ENCODE measurements around the gene ROPN1L. TPM values are rescaled to one million over a fixed set of nuclear protein-coding genes. Genes with fewer than 3 reads are reported as not detected.
A peak's percentile ranks its signal among the peaks of the same experiment; 100 is the strongest.
"Not testable (repeated sequence)": the region's sequence is repeated elsewhere in the genome, so short reads cannot be mapped to it uniquely, and the experiment has no call there.

Gene ROPN1L
- total RNA-seq: under 1 TPM in 1 of 5 donors, not detected in 4; 0.87 TPM
- polyA plus RNA-seq: under 1 TPM; 0.31 to 0.76 (median 0.70) TPM
- long read RNA-seq, donor 1: 0 reads
- long read RNA-seq, donor 2: 0 reads
- long read RNA-seq, donor 3: 0 reads
- long read RNA-seq, donor 4: 0 reads
- long read RNA-seq, donor 5: 0 reads
- long read RNA-seq, donor 6: 0 reads
- long read RNA-seq, donor 7: 0 reads
- long read RNA-seq, donor 8: 0 reads
- long read RNA-seq, donor 9: 0 reads
- long read RNA-seq, donor 10: 0 reads

DNA sequence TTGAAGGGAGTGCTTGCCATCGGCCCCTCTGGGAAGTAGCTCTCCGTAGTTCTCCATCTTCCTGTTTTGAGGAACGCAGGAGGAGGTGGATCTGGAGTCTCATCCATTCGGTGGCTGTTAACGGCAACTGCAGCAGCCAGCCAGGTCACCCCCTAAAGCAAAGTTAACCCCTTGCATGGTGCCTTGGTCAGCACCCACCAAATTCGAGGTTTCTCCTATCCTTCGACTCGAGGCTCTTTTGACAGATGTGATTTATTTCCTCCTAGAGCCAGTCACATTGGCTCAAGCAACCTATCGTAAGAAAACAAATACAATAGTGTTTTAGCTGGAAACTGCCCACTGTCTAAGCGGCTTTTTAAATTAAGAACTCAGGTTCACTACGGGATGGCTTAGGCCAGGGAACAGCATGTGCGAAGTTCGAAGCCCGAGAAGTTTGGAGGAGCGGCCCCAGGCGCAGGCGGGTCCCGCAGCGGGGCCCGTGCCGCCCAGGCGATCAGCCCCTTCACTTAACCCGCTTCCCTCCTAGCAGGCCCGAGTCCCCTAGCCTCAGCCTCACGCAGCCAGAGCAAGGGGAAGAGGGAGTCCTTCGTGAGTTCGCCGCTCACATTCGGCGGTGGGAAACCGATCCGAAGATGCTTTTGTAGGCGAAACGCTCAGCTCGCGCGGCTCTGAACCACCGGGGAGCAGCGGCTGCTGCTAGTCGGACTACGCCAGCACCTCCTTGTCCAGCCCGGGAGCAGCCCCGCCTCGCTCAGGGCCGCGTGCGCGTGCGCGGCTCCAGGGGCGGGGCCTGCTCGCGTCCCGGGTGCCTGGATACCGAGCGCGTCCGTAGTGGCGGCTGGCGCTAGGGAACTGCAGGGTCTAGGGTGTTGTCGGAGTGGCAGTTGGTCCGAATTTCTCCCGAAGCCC lies at the start of gene ROPN1L:
ROPN1L (plus strand) TSS at position 797 of the 909 bp plus-strand sequence. CDS start 289 bp downstream, outside the sequence.
- H3K4me1 ChIP-seq: peaks cover 0 to 34% (median 23%) of the 10 kb centered on the region in 4 donors

DNA sequence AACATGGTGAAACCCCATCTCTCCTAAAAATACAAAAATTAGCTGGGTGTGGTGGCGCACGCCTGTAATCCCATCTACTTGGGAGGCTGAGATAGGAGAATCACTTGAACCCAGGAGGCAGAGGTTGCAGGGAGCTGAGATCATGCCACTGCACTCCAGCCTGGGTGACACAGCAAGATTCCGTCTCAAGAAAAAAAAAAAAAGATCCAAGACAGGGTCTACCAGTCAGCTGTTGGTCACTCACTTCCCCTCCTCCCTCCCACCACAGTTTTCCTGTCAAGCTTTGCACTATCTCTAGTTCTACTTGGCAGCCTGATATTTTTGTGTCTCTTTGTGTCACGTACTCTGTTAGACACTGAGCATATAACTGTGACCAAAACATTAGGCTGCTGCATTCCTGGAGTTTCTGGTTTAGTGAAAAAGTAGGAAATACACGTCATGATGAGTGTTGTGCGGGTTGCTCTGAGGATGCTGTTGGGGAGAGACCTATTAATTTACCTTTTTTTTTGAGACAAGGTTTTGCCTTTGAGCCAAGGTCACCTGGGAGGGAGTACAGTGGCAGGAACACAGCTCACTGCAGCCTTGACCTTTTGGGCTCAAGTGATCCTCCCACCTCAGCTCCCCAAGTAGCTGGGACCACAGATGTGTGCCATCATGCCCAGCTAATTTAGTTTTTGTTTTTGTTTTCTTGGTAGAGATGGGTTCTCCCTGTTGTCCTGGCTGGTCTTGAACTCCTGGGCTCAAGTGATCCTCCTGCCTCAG lies 48.9 kb upstream of the ROPN1L start:
- H3K27me3 ChIP-seq; H3K9me3 ChIP-seq; DNase-seq; H3K4me3 ChIP-seq; intact Hi-C loops (cut with DNase I; ENCODE audit: low total_unique reads); H3K27ac ChIP-seq; H3K4me1 ChIP-seq: not testable (repeated sequence)
- peaks cover 44 to 99% (median 95%) of the 10 kb centered on the region in 4 donors for H3K36me3 ChIP-seq
- 92 to 98% (median 93%) methylated on average over 6 of the region's 6 CpGs for WGBS, 5 donors

More for the DNA sequence above, at the start of gene ROPN1L:
- Histone ChIP-seq H3K36me3 (peaks cover 0 to 18% (median 10%) of the 10 kb centered on the region in 4 donors), H3K27me3 (no peaks in the 10 kb centered on the region), H3K4me3 (peak within 1 kb of the TSS; percentile 59 to 83 (median 71)), H3K27ac (peak within 1 kb of the TSS; percentile 64 to 85 (median 79)), H3K9me3 (no peaks in the 10 kb centered on the region)
- TF ChIP-seq POLR2AphosphoS5 (IDR thresholded peaks at IDR 0.05) (peak; percentile 69 to 83 (median 69)), EP300 (IDR thresholded peaks at IDR 0.05) (no peak), POLR2A (IDR thresholded peaks at IDR 0.05) (no peak)
- TF ChIP-seq, protein P1, sequence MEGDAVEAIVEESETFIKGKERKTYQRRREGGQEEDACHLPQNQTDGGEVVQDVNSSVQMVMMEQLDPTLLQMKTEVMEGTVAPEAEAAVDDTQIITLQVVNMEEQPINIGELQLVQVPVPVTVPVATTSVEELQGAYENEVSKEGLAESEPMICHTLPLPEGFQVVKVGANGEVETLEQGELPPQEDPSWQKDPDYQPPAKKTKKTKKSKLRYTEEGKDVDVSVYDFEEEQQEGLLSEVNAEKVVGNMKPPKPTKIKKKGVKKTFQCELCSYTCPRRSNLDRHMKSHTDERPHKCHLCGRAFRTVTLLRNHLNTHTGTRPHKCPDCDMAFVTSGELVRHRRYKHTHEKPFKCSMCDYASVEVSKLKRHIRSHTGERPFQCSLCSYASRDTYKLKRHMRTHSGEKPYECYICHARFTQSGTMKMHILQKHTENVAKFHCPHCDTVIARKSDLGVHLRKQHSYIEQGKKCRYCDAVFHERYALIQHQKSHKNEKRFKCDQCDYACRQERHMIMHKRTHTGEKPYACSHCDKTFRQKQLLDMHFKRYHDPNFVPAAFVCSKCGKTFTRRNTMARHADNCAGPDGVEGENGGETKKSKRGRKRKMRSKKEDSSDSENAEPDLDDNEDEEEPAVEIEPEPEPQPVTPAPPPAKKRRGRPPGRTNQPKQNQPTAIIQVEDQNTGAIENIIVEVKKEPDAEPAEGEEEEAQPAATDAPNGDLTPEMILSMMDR (IDR thresholded peaks at IDR 0.05): no peak
- intact Hi-C loops (cut with DNase I; ENCODE audit: low total_unique reads): no loop called here
- WGBS, 5 donors: 1 to 2% (median 1%) methylated on average over 23 to 63 of the region's 63 CpGs
- DNase-seq: peak; percentile 88 to 97

DNA sequence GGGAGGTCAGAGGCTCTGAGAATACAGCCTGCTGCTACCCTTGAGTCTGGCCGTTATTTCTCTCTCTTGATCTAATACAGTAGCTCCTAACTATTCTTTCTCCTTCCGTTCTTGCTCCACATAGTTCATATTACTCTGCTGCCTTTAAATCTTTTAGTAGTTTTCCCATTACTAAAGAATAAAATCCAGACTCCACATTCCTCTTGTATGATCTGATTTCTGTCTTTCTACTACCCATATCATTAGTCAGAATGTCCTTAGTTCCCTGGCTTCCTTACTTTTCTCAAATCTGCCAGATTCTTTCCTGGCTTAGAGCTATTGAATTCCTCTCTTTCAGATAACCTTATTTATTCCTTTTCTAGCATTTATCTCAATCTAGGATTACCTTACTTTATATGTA lies 48.2 kb upstream of the ROPN1L start:
- intact Hi-C loops (cut with DNase I; ENCODE audit: low total_unique reads): no loop called here
- Histone ChIP-seq H3K27ac (no peak overlapping the region), H3K27me3 (no peaks in the 10 kb centered on the region), H3K4me3 (no peak overlapping the region), H3K36me3 (peaks cover 41 to 97% (median 93%) of the 10 kb centered on the region in 4 donors), H3K4me1 (no peaks in the 10 kb centered on the region), H3K9me3 (no peaks in the 10 kb centered on the region)
- no peak for DNase-seq
- WGBS, 5 donors: 66 to 84% (median 82%) methylated on average over 2 of the region's 2 CpGs
- TF ChIP-seq, protein P1 (IDR thresholded peaks at IDR 0.05): no peak
- TF ChIP-seq POLR2AphosphoS5 (IDR thresholded peaks at IDR 0.05) (no peak), POLR2A (IDR thresholded peaks at IDR 0.05) (no peak), EP300 (IDR thresholded peaks at IDR 0.05) (no peak)

DNA sequence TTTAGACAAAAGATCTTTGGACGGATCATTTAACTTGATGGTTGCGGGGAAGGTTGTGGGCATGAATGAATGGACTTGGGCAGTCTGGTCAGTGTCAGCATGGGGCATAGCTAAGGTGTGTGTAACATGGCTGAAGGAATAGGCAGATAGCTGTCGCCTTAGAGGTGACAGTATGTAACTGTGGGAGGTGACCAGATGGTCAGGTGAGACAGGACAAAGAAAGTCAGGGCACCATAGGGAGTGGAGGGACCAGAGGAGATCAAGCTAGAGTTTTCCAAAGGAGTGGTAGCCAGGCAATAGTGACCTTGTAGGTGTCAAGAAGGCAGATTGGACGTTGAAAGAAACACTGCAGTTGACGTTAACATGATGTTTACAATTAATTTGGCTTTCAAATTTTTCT lies 45.1 kb upstream of the ROPN1L start:
- H3K4me1 ChIP-seq: no peaks in the 10 kb centered on the region
- peaks cover 29 to 92% (median 75%) of the 10 kb centered on the region in 4 donors for H3K36me3 ChIP-seq
- no peak for DNase-seq
- no peak overlapping the region for H3K4me3 ChIP-seq
- H3K27me3 ChIP-seq: no peaks in the 10 kb centered on the region
- H3K27ac ChIP-seq: no peak overlapping the region
- TF ChIP-seq POLR2AphosphoS5 (IDR thresholded peaks at IDR 0.05): no peak
- TF ChIP-seq POLR2A (IDR thresholded peaks at IDR 0.05): no peak
- TF ChIP-seq, protein P1 (IDR thresholded peaks at IDR 0.05): no peak
- TF ChIP-seq EP300 (IDR thresholded peaks at IDR 0.05): no peak
- no peaks in the 10 kb centered on the region for H3K9me3 ChIP-seq
- intact Hi-C loops (cut with DNase I; ENCODE audit: low total_unique reads): no loop called here
- WGBS, 5 donors: 73 to 85% (median 77%) methylated on average over 5 of the region's 5 CpGs
